Activated CD4-positive, CD25-positive, alpha-beta regulatory T cell treated with anti-CD3 and anti-CD28 coated beads, Interleukin-2, amount 50 U/mL, for 72 hours (primary cell): Measurements from ENCODE around the gene NFIB.

Experiments used
- DNase-seq: peaks from one replicate; pipeline ENCODE4 v3.0.0; 2021

NFIB gene

GRCh38 chr9:14313951-14314423, at the start of gene NFIB:
Gene NFIB, minus strand, starts transcription at chr9:14314141. Its CDS starts 630 bp downstream, at chr9:14313511.
- no peak for DNase-seq

- no peak for DNase-seq
Measured at GRCh38 chr9:14362175-14362574, 48.2 kb upstream of the NFIB start.

- DNase-seq: no peak
Measured at GRCh38 chr9:14361074-14361473, 47.1 kb upstream of the NFIB start.

- no peak for DNase-seq
Measured at GRCh38 chr9:14358523-14358922, 44.6 kb upstream of the NFIB start.

- DNase-seq: no peak
Measured at GRCh38 chr9:14356351-14357265, 42.7 kb upstream of the NFIB start.

- DNase-seq: no peak
Measured at GRCh38 chr9:14354201-14354600, 40.3 kb upstream of the NFIB start.

GRCh38 chr9:14353222-14354056, 39.5 kb upstream of the NFIB start:
- DNase-seq: peak; percentile 76

- DNase-seq: no peak
Measured at GRCh38 chr9:14352503-14352902, 38.6 kb upstream of the NFIB start.

GRCh38 chr9:14351221-14351836, 37.4 kb upstream of the NFIB start:
- no peak for DNase-seq

GRCh38 chr9:14350754-14351153, 36.8 kb upstream of the NFIB start:
- no peak for DNase-seq

- DNase-seq: no peak
Measured at GRCh38 chr9:14350349-14350728, 36.4 kb upstream of the NFIB start.

GRCh38 chr9:14349447-14350348, 35.8 kb upstream of the NFIB start:
- no peak for DNase-seq

- DNase-seq: no peak
Measured at GRCh38 chr9:14349146-14349446, 35.2 kb upstream of the NFIB start.

GRCh38 chr9:14348373-14349145, 34.6 kb upstream of the NFIB start:
- no peak for DNase-seq

GRCh38 chr9:14348123-14348372, 34.1 kb upstream of the NFIB start:
- no peak for DNase-seq

GRCh38 chr9:14347406-14348122, 33.6 kb upstream of the NFIB start:
- no peak for DNase-seq

GRCh38 chr9:14346811-14347405, 33.0 kb upstream of the NFIB start:
- DNase-seq: no peak

GRCh38 chr9:14346231-14346791, 32.4 kb upstream of the NFIB start:
- DNase-seq: no peak

- no peak for DNase-seq
Measured at GRCh38 chr9:14345354-14346230, 31.7 kb upstream of the NFIB start.
